SIG-M5 treated with dmso at 0.1 percent for 504 hours (cell line): Measurements from ENCODE around the gene CRYGB.

Experiments
- DNase-seq: peaks from one replicate; lab custom pipeline; 2025; ENCODE audit not compliant: unreplicated experiment; lab: John Stamatoyannopoulos, UW

CRYGB gene

GRCh38 chr2:208146006-208146405 is at the start of gene CRYGB:
Gene CRYGB, minus strand, starts transcription at chr2:208146158. Its CDS starts 38 bp downstream, at chr2:208146120.
- DNase-seq = no peak

GRCh38 chr2:208195531-208195930 is 49.6 kb upstream of the CRYGB start:
- DNase-seq = no peak

GRCh38 chr2:208192611-208193236 is 46.8 kb upstream of the CRYGB start:
- no peak for DNase-seq

GRCh38 chr2:208189810-208190503 is 44.0 kb upstream of the CRYGB start, which contains the start of gene C2orf80:
Gene C2orf80, minus strand, starts transcription at chr2:208190030. Its CDS starts 3,044 bp downstream, at chr2:208186986.
- DNase-seq = no peak

- DNase-seq = no peak
These were observed 43.3 kb upstream of the CRYGB start for GRCh38 chr2:208189069-208189809.

GRCh38 chr2:208186893-208187292 is 40.9 kb upstream of the CRYGB start:
- DNase-seq = no peak

- DNase-seq = no peak
These were observed 40.5 kb upstream of the CRYGB start for GRCh38 chr2:208186465-208186864.

GRCh38 chr2:208183972-208184705 is 38.2 kb upstream of the CRYGB start:
- no peak for DNase-seq

- no peak for DNase-seq
These were observed 37.6 kb upstream of the CRYGB start for GRCh38 chr2:208183526-208183925.

- no peak for DNase-seq
These were observed 36.9 kb upstream of the CRYGB start for GRCh38 chr2:208182835-208183234.

GRCh38 chr2:208179028-208179609 is 33.2 kb upstream of the CRYGB start:
- DNase-seq = no peak

- no peak for DNase-seq
These were observed 29.8 kb upstream of the CRYGB start for GRCh38 chr2:208175840-208176153.

- DNase-seq = peak; percentile 93
These were observed 29.3 kb upstream of the CRYGB start for GRCh38 chr2:208175069-208175839.

- no peak for DNase-seq
These were observed 28.2 kb upstream of the CRYGB start for GRCh38 chr2:208174144-208174543.

- peak; percentile 88 for DNase-seq
These were observed 26.2 kb upstream of the CRYGB start for GRCh38 chr2:208172125-208172524.

GRCh38 chr2:208164951-208165755 is 19.2 kb upstream of the CRYGB start:
- no peak for DNase-seq

- no peak for DNase-seq
These were observed 17.5 kb upstream of the CRYGB start, which contains the start of gene CRYGA for GRCh38 chr2:208163489-208163888. Gene CRYGA, minus strand, starts transcription at chr2:208163589. Its CDS starts 33 bp downstream, at chr2:208163556.

- no peak for DNase-seq
These were observed 10.5 kb upstream of the CRYGB start for GRCh38 chr2:208156439-208156838.

GRCh38 chr2:208153156-208153555 is 7.2 kb upstream of the CRYGB start:
- no peak for DNase-seq
